BE2C (cell line): ENCODE measurements around the gene AQP12B.

ENCODE experiments used
- DNase-seq: peaks from one replicate; pipeline ENCODE4 v3.0.0-alpha.2; 2020
- H3K27me3 ChIP-seq: fragments of 250-450 bp; sonication (Bioruptor Pico); 2 replicates; pipeline ENCODE4 v1.5.1; 2020; ENCODE audit warnings: mild to moderate bottlenecking
- H3K36me3 ChIP-seq: fragments of 250-450 bp; sonication (Bioruptor Pico); 2 replicates; pipeline ENCODE4 v1.5.1; 2020; ENCODE audit warnings: mild to moderate bottlenecking
- H3K4me1 ChIP-seq: fragments of 250-450 bp; sonication (Bioruptor Pico); 2 replicates; pipeline ENCODE4 v1.5.1; 2020
- H3K4me3 ChIP-seq: 2 replicates; pipeline ENCODE4 v1.5.1; 2011; ENCODE audit warnings: low read depth, low read length
- H3K9me3 ChIP-seq: fragments of 250-450 bp; sonication (Bioruptor Pico); 2 replicates; pipeline ENCODE4 v1.5.1; 2020
- TF ChIP-seq, protein P1 (sequence below): IDR thresholded peaks from 2 replicates; pipeline ENCODE4 v1.5.1; 2012; ENCODE audit warnings: mild to moderate bottlenecking, low read depth, low read length

AQP12B gene

DNA sequence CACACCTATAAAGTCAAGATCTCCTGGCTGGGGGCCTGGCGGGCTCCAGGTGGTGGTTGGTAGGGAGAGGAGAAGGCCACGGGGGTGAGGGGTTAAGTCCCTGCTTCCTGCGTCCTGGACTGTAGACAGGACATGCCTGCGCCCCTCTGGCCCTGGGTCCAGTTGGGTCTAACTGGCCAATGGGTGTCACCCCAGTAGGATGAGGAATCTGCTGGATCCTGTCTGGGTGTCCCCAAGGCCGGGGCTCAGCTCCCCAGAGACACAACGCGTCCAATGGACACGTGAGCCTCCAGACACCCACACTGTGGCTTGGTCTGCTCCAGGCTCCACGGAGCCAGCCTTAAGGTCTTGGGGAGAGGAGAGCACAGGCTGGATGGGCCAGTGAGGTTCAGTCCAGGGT, 28.6 kb upstream of the AQP12B start:
- H3K36me3 ChIP-seq, result no peaks in the 10 kb centered on the region
- no peaks in the 10 kb centered on the region for H3K27me3 ChIP-seq
- DNase-seq, result peak; percentile 2
- no peaks in the 10 kb centered on the region for H3K4me1 ChIP-seq
- no peaks in the 10 kb centered on the region for H3K9me3 ChIP-seq
- TF ChIP-seq, protein P1, sequence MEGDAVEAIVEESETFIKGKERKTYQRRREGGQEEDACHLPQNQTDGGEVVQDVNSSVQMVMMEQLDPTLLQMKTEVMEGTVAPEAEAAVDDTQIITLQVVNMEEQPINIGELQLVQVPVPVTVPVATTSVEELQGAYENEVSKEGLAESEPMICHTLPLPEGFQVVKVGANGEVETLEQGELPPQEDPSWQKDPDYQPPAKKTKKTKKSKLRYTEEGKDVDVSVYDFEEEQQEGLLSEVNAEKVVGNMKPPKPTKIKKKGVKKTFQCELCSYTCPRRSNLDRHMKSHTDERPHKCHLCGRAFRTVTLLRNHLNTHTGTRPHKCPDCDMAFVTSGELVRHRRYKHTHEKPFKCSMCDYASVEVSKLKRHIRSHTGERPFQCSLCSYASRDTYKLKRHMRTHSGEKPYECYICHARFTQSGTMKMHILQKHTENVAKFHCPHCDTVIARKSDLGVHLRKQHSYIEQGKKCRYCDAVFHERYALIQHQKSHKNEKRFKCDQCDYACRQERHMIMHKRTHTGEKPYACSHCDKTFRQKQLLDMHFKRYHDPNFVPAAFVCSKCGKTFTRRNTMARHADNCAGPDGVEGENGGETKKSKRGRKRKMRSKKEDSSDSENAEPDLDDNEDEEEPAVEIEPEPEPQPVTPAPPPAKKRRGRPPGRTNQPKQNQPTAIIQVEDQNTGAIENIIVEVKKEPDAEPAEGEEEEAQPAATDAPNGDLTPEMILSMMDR, result no peak
- H3K4me3 ChIP-seq, result no peak overlapping the region

DNA sequence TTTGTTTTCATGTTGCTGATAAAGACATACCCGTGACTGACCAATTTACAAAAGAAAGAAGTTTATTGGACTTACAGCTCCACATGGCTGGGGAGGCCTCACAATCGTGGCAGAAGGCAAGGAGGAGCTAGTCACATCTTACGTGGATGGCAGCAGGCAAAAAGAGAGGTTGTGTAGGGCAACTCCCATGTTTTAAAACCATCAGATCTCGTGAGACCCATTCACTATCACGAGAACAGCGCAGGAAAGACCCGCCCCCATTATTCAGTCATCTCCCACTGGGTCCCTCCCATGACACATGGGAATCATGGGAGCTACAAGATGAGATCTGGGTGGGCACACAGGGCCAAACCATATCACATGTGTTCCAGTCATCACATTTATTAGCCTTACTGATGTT, 25.8 kb upstream of the AQP12B start:
- Histone ChIP-seq H3K4me3 (no peak overlapping the region), H3K36me3 (no peaks in the 10 kb centered on the region), H3K9me3 (no peaks in the 10 kb centered on the region), H3K27me3 (no peaks in the 10 kb centered on the region), H3K4me1 (no peaks in the 10 kb centered on the region)
- DNase-seq, result no peak
- TF ChIP-seq, protein P1, result no peak

DNA sequence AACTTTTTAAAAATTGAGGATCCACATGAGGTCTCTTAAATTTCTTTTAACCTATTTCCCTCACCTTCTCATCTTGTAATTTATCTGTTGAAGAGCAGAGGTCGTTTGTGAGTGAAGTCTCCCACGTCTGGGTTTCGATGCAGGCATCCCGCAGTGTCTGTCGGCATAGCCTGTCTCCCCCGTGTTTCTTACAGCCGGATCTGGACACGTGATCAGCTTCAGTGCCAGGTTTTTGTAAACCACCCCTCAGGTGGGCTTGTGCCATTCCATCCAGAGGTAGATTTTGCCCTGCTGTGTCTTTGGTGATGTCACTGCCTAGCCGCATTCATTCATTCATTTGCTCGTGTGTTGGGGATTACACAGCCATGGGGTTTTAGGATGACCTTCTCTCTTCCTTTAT, 25.1 kb upstream of the AQP12B start:
- Histone ChIP-seq H3K4me1 (no peaks in the 10 kb centered on the region), H3K4me3 (no peak overlapping the region), H3K36me3 (no peaks in the 10 kb centered on the region), H3K9me3 (no peaks in the 10 kb centered on the region), H3K27me3 (no peaks in the 10 kb centered on the region)
- TF ChIP-seq, protein P1, result no peak
- no peak for DNase-seq

DNA sequence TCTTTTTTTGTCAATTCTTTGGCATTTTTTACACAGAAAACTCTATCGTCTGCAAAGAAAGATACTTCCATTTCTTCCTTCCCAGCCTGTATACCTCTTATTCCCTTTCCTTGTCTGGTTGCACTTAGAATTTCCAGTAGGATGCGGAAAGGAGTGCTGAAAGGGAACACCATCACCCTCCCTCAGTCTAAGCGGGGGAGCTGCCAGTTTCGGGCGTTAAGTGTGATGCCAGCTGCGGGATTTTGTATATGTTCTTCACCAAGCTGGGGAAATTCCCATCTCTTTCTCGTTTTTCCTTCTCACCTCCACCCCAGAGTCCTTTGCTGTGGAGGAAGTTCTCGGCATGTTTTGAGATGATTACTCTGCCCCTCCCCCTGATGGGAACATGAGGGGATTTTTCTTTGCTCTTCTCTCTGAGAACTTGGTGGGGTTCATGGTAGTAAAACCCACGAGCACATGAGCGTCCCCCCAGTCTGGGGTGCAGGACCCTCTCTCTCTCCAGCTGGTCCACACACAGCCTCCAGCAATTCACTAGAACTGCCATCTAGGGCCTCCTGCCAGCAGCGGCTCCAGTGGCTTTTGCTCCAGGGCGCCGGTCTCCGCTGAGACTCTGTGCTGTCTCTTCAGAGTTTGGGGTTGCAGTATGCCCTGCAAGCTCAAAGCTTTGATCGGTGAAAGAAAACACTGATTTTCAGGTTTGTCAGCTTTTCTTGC, 24.5 kb upstream of the AQP12B start:
- Histone ChIP-seq H3K27me3 (no peaks in the 10 kb centered on the region), H3K9me3 (no peaks in the 10 kb centered on the region), H3K36me3 (no peaks in the 10 kb centered on the region), H3K4me1 (no peaks in the 10 kb centered on the region), H3K4me3 (no peak overlapping the region)
- DNase-seq, result no peak
- TF ChIP-seq, protein P1, result no peak

GRCh38 chr2:240705204-240705791, 22.6 kb upstream of the AQP12B start:
- DNase-seq, result no peak
- no peaks in the 10 kb centered on the region for H3K4me1 ChIP-seq
- H3K36me3 ChIP-seq, result no peaks in the 10 kb centered on the region
- no peak overlapping the region for H3K4me3 ChIP-seq
- no peaks in the 10 kb centered on the region for H3K27me3 ChIP-seq
- TF ChIP-seq, protein P1, result no peak
- no peaks in the 10 kb centered on the region for H3K9me3 ChIP-seq

DNA sequence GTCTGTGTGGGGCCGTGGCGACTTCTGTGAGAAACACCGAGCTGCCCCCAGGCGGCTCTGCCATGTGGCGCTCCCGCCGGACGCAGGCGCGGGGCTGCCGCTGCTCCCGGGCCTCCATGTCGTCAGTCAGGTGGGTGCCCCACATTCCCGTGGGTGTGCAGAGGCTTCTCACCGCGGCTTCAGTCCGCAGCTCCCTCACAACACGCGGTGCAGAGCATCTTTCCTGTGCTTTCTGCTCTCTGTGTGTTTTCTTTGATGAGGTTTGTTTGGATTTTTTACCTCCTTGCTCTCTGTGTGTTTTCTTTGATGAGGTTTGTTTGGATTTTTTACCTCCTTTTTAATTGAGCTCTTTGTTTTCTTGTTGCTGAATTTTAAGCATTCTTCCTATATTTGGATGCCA, 22.0 kb upstream of the AQP12B start:
- TF ChIP-seq, protein P1, result no peak
- H3K27me3 ChIP-seq, result no peaks in the 10 kb centered on the region
- H3K9me3 ChIP-seq, result no peaks in the 10 kb centered on the region
- no peaks in the 10 kb centered on the region for H3K4me1 ChIP-seq
- no peak overlapping the region for H3K4me3 ChIP-seq
- no peaks in the 10 kb centered on the region for H3K36me3 ChIP-seq
- peak; percentile 14 for DNase-seq
